Measurements from ENCODE around the gene TBC1D3L. TPM values are rescaled to one million over a fixed set of nuclear protein-coding genes. Genes with fewer than 3 reads are reported as not detected.

TBC1D3L gene
- total RNA-seq: 10.1 and 21.6 TPM in 2 replicates

GRCh38 chr17:37988960-37989359 lies at the start of gene TBC1D3L:
Gene TBC1D3L (minus strand): TSS chr17:37989060. CDS start chr17:37987520, 1,540 bp downstream.

GRCh38 chr17:38003676-38004075 lies 14.8 kb upstream of the TBC1D3L start, which contains the start of gene TBC1D3D:
Gene TBC1D3D (plus strand): TSS chr17:38003976. CDS start chr17:38005561, 1,585 bp downstream.

Small RNAs within 50 kb of the gene (small RNA-seq; reads per million reads assigned to genes)
- not detected for gene RF00001

Other genes with a start within 250 kb of the TBC1D3L start
- not detected in 2 replicates for gene HNF1B, start 244.0 kb downstream of the TBC1D3L start, total RNA-seq
- not detected in 2 replicates for gene TBC1D3K, start 64.6 kb downstream of the TBC1D3L start, total RNA-seq
- 1.1 TPM in 1 of 2 replicates, not detected in the other for gene TBC1D3D, start 14.9 kb upstream of the TBC1D3L start, total RNA-seq
- not detected in 2 replicates for gene TBC1D3C, start 79.6 kb upstream of the TBC1D3L start, total RNA-seq
- not detected in 2 replicates for gene TBC1D3E, start 138.9 kb upstream of the TBC1D3L start, total RNA-seq
- not detected in 2 replicates for gene TBC1D3, start 203.5 kb upstream of the TBC1D3L start, total RNA-seq

All from placental epithelial cell (primary cell).